ENCODE data around the gene KIF11. TPM values are rescaled to one million over a fixed set of nuclear protein-coding genes. Genes with fewer than 3 reads are reported as not detected.
A peak's percentile ranks its signal among the peaks of the same experiment; 100 is the strongest.

KIF11 gene
- total and polyA plus RNA-seq, 9 of the 15 experiments (the other 6 are each of a cell fraction or from before 2014, with no cell fraction given): 11.3 to 54.4 (median 29.2) TPM

DNA sequence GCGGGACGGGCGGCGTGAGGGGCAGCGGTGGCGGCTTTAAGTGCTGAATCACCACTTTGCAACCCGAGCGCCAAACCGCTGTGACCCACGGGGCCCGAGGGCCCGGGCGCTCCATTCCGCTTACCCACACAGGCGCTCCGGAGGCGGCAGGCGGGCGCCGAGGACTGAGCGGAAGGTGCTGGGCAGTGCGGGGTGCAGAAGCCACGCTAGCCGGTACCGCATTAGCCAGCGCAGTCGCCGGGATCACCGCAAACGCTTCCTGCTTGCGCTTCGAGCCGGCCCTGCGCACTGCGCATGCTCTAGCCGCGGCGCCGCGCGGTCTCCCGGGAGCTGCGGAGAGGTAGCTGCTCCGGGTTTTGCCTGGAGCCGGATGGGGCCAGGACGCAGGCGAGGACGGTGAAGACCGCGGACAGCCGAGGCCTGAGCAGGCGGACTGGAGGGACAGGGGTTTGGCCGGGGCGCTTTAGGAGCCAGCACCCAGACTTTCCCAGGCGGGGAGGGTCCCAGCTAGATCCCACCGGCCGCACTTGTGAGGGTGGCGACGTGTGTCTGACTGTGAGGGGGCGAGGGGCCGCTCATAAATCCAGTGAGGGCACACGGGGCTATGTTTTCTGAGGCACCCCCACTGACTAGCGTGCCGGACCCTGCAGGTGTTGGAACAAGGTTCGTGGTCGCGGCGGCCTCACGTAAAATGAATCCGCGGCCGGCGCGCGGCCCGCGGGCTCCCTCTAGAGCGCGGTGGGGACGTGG, 19.0 kb upstream of the KIF11 start, which contains the start of gene IDE (continued):
- 0 out of 2 replicates have a peak, but pooled peaks have one; percentile 27 for TF ChIP-seq GMEB1 (CRISPR knock-in tag; IDR thresholded peaks at IDR 0.05)
- TF ChIP-seq, protein P1, sequence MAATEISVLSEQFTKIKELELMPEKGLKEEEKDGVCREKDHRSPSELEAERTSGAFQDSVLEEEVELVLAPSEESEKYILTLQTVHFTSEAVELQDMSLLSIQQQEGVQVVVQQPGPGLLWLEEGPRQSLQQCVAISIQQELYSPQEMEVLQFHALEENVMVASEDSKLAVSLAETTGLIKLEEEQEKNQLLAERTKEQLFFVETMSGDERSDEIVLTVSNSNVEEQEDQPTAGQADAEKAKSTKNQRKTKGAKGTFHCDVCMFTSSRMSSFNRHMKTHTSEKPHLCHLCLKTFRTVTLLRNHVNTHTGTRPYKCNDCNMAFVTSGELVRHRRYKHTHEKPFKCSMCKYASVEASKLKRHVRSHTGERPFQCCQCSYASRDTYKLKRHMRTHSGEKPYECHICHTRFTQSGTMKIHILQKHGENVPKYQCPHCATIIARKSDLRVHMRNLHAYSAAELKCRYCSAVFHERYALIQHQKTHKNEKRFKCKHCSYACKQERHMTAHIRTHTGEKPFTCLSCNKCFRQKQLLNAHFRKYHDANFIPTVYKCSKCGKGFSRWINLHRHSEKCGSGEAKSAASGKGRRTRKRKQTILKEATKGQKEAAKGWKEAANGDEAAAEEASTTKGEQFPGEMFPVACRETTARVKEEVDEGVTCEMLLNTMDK (IDR thresholded peaks at IDR 0.05; ENCODE audit: borderline replicate concordance, insufficient read depth, low read depth, low read length, poor library complexity, severe bottlenecking): peak; percentile 42
- TF ChIP-seq NR2C1 (IDR thresholded peaks at IDR 0.05): no peak
- TF ChIP-seq NR2C1 (tag; IDR thresholded peaks at IDR 0.05): no peak
- TF ChIP-seq CXXC5 (CRISPR knock-in tag; IDR thresholded peaks at IDR 0.05): peak; percentile 75
- TF ChIP-seq RFX1 (IDR thresholded peaks at IDR 0.05): peak; percentile 36
- peak; percentile 38; the same call in 1 of the 2 replicates for TF ChIP-seq SMARCA5 (IDR thresholded peaks at IDR 0.05)
- TF ChIP-seq CTBP1 (IDR thresholded peaks at IDR 0.05; ENCODE audit: borderline replicate concordance): peak; percentile 75
- TF ChIP-seq OTX1 (CRISPR knock-in tag; IDR thresholded peaks at IDR 0.05): no peak
- TF ChIP-seq, protein P2, sequence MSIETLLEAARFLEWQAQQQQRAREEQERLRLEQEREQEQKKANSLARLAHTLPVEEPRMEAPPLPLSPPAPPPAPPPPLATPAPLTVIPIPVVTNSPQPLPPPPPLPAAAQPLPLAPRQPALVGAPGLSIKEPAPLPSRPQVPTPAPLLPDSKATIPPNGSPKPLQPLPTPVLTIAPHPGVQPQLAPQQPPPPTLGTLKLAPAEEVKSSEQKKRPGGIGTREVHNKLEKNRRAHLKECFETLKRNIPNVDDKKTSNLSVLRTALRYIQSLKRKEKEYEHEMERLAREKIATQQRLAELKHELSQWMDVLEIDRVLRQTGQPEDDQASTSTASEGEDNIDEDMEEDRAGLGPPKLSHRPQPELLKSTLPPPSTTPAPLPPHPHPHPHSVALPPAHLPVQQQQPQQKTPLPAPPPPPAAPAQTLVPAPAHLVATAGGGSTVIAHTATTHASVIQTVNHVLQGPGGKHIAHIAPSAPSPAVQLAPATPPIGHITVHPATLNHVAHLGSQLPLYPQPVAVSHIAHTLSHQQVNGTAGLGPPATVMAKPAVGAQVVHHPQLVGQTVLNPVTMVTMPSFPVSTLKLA (conservative IDR thresholded peaks at IDR 0.05): peak; percentile 70 to 82; a peak in 3 of 4 replicates
- 0 out of 2 replicates have a peak, but pooled peaks have one; percentile 52 for TF ChIP-seq SMARCE1 (IDR thresholded peaks at IDR 0.05)
- no peak for TF ChIP-seq TAF15 (IDR thresholded peaks at IDR 0.05; ENCODE audit: low read depth, low read length)
- no peak; the same call in 1 of the 2 replicates for TF ChIP-seq MAFF (IDR thresholded peaks at IDR 0.05; ENCODE audit: low read length)
- TF ChIP-seq HNRNPLL (IDR thresholded peaks at IDR 0.05; ENCODE audit: low read depth, low read length, poor library complexity, severe bottlenecking): peak; percentile 82
- TF ChIP-seq SAFB (IDR thresholded peaks at IDR 0.05; ENCODE audit: borderline replicate concordance, low read depth, low read length): peak; percentile 73; the same call in 1 of the 2 replicates
- peak; percentile 52; the same call in 1 of the 2 replicates for TF ChIP-seq NR2C2 (CRISPR knock-in tag; IDR thresholded peaks at IDR 0.05)
- peak; percentile 30; the same call in 1 of the 2 replicates for TF ChIP-seq NR2C2 (tag; IDR thresholded peaks at IDR 0.05)
- TF ChIP-seq, protein P3, sequence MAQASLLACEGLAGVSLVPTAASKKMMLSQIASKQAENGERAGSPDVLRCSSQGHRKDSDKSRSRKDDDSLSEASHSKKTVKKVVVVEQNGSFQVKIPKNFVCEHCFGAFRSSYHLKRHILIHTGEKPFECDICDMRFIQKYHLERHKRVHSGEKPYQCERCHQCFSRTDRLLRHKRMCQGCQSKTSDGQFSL (CRISPR knock-in tag; IDR thresholded peaks at IDR 0.05): 0 out of 2 replicates have a peak, but pooled peaks have one; percentile 69
- TF ChIP-seq, protein P3 (tag; IDR thresholded peaks at IDR 0.05): no peak; a peak in 1 of 4 replicates
- TF ChIP-seq SOX6 (IDR thresholded peaks at IDR 0.05): peak; percentile 33
- peak; percentile 76 for TF ChIP-seq CREM (IDR thresholded peaks at IDR 0.05; ENCODE audit: low read depth)
- TF ChIP-seq CBFB (CRISPR knock-in tag; IDR thresholded peaks at IDR 0.05): peak; percentile 63

All from K562 (cell line).